ENCODE data around the gene THSD4. TPM values are rescaled to one million over a fixed set of nuclear protein-coding genes. Genes with fewer than 3 reads are reported as not detected.

THSD4 gene
- total RNA-seq, 2 donors from 2014 or later: 35.2 to 45.5 TPM

DNA sequence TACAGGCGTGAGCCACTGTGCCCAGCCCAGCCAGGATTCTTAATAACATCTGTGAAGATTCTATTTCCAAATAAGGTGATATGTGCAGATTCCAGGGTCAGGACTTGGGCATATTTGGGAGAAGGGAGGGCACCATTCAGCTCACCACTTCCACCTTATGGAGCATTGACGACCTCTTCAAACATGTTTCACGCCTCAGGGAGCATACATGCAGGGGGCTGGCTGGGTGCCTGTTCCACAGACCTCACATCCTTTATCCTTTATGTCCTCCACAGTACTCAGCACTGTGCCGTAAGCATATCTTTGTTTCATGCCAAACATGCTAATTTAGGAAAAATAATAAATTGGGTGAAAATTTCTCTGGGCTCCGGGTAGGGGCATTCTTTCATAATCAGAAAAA lies 229.0 kb downstream of the THSD4 start:
- intact Hi-C loops (cut with DNase I, micrococcal nuclease): no loop called here
- ATAC-seq (no peak), DNase-seq (no peak)

DNA sequence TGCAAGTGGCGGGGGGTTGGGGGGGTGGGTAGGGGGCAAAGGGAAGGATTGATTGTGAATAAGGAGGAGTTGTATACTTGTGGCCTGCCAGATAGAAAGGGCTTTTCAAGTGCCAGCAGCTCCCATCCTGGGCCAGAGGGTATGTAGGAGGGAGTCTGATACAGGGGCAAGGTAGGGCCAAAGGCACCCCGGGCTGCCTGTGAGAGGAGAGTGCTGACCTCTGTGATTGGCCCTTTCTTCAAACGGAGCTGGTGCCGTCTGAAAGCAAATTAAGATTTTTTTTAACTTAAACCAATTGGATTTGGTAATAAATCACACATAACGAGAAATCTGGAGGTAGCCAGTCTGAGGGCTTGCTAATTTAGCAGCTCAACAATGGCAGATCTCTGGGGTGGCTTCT lies 229.9 kb downstream of the THSD4 start:
- DNase-seq: no peak
- ATAC-seq: no peak
- intact Hi-C loops (cut with DNase I, micrococcal nuclease): no loop called here

DNA sequence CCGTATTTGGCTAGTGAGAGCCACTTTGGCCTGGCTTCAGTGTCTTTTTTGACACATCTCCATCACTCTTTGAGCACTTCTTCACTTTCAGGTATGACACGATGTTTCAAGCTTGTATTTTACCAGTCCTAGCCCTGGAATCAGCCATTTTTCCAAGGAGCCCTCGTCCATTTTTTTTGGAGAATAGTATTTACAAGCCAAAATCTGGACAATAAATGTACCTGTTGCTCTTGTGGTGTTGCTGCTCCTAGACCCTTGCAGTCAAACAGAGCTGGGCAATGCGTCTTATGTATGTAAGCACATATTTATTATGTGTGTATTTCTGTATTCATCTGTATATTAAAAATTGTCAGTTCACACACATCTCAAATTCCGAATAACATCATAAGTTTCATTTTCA lies 231.2 kb downstream of the THSD4 start:
- ATAC-seq: no peak
- DNase-seq: no peak
- intact Hi-C loops (cut with DNase I, micrococcal nuclease): no loop called here

DNA sequence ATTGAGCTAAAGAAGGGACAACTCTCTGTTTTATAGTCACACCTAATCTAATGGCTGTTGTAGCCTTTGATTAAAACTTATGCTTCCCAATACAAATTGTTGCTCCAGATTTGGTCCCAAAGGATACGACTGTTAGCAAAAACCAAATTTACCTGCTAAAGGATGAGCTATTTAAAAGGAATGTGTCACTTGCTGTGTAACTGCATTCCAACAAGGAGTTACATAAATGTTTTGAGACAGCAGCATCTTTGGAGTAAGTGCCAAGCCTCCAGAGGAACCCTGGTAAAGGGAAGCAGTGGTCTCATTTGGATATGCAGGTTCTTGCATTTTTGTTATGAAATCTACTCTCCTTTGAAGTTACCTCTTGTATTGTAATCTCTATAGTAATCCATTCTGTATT lies 233.3 kb downstream of the THSD4 start:
- ATAC-seq (no peak), DNase-seq (no peak)
- intact Hi-C loops (cut with DNase I, micrococcal nuclease): no loop called here

DNA sequence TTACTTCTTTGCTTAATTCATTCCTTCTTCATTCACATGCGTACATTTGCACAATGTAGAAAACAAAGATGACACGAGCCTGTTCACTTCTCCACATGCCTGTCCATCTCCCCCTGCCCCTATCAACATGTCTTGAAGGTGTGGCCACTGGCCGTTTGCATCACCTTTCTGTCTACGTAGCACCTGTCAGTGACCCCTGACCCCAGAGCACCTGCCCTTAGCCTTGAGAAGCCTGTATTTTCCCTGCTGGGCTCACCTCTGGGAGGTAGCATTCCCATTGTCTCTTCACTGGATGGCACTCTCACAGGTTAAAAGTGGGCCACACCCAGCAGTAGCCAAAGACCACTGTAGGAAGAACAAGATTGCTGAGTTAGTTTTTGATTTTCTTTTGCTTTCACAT lies 234.1 kb downstream of the THSD4 start:
- DNase-seq (no peak), ATAC-seq (no peak)
- intact Hi-C loops (cut with DNase I, micrococcal nuclease): no loop called here

DNA sequence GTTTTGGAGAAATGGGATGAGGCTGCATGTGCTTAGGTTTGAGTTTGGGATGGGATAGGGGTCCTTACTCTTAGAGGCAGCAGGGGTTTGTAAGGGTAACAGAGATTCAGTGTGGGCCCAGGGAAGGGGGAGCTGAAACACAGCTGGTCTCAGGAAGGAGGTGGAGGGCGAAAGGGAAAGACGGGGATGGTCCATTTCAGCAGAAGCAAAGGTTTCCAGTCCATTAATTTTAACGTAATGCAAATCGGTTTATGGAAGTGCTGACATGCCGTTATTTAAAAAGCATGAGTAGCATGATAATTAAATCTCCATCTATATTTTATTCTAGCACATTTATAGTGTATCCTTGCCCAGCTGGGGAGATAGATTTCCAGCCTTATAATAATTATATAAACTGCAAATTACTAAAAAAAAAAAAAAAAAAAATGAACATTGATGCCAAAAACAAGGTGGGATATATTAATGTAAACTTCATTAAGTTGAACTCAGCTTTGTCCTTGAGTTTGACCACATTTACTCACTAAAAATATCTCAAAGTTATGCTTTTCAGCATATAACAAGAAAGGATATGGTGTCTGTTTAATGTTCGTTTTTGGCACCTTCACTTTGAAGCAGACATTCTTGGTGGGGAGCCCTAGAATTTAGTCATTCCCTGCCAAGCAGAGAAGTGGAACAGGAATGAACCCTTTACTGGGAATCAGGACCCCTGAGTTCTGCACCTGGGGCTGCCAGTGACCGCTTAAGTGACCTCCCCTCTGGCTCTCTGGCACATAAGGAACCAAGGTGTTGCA lies 234.7 kb downstream of the THSD4 start:
- DNase-seq (no peak), ATAC-seq (no peak)
- intact Hi-C loops (cut with DNase I, micrococcal nuclease): no loop called here

DNA sequence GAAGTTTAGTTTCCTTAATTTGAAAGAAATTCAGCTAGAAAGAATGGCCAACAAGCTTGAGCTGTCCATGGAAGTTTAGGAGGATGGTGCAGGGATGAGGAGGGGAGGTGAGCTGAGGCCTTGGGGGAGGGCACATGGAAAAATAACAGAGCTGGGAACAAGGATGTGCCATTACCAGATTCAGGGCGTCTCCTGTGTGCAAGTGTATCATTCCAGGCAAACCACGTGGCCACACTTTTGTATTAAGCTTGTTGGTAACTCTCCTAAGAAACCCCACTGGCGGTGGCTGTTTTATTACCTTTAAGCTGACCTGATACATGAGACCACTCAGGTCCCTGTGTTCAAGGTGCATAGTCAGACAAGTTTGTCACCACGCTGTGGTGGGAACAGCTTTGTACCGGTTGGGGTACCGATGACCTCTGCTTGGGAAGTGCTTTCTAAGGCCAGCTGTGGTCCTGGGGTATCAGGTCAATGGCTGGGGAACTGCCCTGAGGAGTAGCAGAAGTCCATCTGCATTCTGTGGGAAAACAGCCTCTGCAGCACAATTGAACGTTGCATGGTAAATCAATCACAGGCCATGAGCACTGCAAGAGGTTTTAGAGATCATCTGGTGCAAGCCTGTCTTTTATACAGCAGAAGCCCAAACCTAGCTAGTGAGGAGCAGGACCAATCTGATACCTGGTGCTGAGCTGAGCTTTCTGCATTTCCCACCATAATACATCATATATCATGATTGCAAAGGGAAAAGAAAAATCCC lies 235.5 kb downstream of the THSD4 start:
- intact Hi-C loops (cut with DNase I, micrococcal nuclease): no loop called here
- DNase-seq (no peak), ATAC-seq (no peak)

DNA sequence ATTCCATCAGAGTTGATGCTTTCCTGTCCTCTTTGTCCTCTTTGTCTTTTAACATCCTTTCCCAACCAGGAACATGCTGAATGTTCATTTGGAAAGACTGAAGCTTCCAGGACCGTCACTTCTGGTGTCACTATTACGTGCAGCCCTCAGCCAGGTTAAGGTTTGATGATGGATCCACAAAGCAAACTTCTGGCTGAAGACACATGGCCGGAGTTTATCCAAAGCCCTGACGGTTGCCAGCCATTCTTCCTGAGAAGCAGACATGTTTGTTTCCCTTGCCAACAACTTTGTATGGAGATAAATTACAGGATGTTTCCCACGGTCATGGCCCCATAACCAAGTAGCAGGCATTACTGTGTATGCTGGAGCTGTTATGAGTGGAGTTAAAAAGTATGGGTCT lies 236.9 kb downstream of the THSD4 start:
- DNase-seq (no peak), ATAC-seq (no peak)
- intact Hi-C loops (cut with DNase I, micrococcal nuclease): no loop called here

DNA sequence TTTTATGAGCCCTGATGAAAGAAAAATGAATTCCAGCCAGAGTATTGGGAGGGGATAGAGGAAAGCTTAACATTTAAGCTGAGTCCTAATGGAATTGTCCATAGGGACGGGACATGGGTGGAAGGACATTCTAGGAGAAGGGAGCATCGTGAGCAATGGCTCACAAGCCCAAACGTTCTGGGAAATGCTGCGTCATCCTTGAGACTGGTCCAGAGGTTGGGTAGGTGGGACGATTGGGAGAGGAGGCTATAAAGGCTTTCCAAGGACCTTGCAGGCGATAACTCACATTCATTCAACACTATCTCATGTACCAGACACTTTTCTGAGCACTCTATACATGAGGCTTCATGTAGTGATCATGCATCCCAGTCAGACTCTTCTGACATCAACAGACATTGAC lies 237.5 kb downstream of the THSD4 start:
- intact Hi-C loops (cut with DNase I, micrococcal nuclease): no loop called here

DNA sequence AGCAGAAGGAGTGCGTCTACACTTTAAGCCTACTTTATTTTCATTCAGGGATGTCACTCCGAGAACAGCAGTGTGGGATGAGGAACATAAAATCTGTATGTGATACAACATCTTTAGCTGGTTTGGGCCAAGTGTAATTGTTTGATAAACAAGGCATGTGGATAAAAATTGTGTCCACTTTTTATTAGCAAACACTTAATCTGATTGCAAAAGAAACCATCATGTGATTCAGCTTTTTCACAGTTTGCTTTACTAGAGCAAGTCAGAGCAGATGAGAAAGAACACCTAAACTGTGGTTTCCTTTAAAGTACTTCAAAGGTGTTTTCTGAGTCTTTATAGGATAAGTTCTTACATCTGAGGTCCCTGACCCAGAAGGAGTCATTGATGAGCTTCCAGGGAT lies 237.9 kb downstream of the THSD4 start:
- DNase-seq (no peak), ATAC-seq (no peak)
- intact Hi-C loops (cut with DNase I, micrococcal nuclease): no loop called here

More for the DNA sequence above, 237.5 kb downstream of the THSD4 start:
- no peak for ATAC-seq
- no peak for DNase-seq

DNA sequence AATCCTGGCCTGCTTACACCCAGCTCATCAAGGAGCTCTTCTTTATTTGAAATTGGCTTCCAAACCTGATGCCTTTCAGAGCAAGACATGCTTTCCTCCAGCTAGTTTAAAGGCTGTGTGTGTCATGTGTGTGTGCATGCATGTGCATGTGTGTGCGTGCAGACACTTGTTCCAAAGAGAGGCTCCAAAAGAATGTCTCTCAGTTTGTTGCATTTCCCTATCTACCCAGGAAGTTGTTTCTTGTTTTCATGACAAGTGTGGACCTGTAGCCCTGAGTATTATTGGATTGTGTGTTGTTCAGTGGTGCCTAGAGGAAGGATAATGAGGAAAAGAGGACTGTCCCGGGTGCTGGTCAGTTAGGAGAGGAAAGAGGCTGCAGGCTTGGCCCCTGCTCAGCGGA lies 240.0 kb downstream of the THSD4 start:
- intact Hi-C loops (cut with DNase I, micrococcal nuclease): no loop called here
- no peak for DNase-seq
- ATAC-seq: peak; percentile 42

DNA sequence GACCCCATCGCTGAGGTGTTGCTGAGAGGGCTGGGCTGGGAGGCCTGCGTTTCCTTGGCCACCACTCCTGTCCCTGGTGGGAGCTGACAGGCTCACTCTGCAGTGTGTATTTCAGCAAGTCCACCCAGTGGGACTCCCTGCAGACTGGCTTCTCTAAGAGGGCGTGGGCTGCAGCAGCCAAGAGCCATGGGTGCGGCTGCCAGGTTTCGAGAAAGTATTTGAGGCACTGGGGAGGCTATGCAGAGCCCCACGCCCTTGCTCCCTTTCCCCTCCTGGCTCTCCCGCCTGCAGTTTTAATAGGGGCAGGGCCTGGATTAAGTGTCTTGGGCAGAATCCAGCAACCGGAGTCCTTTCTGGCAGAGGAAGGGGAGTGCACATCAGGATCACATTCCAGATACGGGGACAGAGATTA lies 242.1 kb downstream of the THSD4 start:
- DNase-seq (peak; percentile 39 to 47), ATAC-seq (peak; percentile 84)
- intact Hi-C loops (cut with DNase I, micrococcal nuclease): no loop called here

DNA sequence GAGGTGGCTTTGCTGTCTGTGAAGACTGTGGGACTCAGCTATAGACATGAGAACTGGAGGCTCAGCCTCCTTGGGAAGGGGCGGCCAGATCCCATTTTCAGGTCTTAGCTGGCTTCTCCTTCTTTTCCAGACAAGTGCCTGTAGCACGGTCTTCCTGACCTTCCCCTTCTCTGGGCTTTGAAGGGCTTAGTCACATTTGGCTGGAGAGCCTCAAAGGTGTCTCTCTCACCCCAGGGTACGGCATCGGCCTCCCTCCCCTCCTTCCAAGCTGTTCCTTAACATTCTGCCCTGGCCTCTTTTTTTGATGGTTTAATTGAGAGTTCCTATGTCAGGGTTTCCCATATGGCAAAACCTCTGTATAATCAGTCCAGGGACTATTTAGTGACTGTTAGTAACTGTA lies 242.7 kb downstream of the THSD4 start:
- intact Hi-C loops (cut with DNase I, micrococcal nuclease): no loop called here
- DNase-seq (no peak), ATAC-seq (no peak)

DNA sequence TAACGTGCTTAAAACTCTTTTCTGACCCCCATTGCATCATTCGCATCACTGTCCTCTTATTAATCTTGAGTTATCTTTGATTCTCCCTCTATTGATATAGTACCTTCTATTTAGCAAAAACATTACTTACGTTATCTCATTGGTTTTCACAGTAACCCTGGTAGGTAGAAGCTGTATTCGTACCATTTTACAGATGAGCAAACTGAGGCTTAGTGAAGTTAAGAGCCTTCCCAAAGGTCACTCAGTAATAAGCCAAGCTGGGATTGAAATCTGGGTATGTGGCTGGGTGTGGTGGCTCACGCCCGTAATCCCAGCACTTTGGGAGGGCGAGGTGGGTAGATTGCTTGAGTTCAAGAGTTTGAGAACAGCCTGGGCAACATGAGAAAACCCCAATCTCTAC lies 244.0 kb downstream of the THSD4 start:
- intact Hi-C loops (cut with DNase I, micrococcal nuclease): no loop called here
- DNase-seq (no peak), ATAC-seq (no peak)

DNA sequence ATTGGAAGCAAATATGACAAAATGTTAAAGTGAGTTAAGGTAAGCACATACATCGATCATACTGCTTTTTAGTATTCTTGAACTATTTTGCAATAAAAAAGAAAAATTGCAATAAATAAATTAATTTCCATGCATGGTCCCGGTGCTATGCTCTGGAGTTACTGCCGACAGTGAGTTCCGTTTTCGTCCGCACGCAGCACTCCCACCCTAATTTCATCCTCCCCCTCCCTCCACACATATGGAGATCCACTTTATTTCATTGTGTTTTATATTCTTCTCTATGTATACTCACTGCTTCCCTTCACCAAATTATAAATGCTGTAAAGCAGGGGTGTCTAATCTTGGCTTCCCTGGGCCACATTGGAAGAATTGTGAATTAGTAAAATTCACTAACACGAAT lies 247.3 kb downstream of the THSD4 start:
- no peak for ATAC-seq

DNA sequence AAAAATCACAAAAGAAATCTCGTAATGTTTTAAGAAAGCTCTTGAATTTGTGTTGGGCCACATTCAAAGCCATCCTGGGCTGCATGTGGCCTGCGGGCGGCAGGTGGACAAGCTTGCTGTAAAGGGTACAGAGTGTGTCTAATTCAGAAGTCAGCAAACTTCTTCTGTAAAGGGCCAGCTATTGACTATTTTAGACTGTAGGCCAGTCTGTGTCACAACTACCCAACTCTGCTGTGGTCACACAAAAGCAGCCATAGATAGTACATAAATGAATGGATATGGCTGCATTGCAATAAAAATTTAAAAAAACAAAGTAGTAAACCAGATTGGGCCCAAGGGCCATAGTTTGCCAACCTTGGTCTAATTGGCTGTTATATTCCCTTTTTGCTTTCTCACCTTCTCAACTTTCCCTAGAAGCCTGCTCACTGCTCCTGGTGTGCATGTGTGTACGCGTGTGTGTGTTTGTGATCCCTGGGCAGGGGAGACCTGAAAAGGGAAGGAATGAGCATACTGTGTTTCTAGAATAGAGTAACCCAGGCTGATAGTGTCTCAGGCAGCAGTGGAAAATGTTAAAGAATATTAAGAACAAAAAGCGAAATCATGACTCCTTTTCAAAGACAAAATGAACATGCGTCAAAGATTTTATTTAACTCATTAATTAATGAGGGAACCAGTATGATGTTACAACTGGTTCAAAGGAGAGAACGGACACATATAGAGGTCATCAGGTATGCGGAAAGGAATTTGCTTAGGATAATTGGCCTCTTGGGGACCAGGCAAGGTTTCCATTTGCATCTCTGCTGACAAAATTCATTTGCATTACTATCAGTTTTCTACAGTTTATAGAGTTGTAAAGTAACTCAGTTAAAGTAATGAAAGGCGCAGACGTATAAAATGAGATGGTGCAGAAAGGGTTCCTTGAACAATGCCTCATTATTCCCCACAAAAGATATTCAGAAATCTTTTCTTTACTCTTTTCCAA lies 248.0 kb downstream of the THSD4 start:
- DNase-seq (no peak), ATAC-seq (peak; percentile 77)
- intact Hi-C loops (cut with DNase I, micrococcal nuclease): no loop called here

More for the DNA sequence above, 247.3 kb downstream of the THSD4 start:
- no peak for DNase-seq
- intact Hi-C loops (cut with DNase I, micrococcal nuclease): no loop called here

DNA sequence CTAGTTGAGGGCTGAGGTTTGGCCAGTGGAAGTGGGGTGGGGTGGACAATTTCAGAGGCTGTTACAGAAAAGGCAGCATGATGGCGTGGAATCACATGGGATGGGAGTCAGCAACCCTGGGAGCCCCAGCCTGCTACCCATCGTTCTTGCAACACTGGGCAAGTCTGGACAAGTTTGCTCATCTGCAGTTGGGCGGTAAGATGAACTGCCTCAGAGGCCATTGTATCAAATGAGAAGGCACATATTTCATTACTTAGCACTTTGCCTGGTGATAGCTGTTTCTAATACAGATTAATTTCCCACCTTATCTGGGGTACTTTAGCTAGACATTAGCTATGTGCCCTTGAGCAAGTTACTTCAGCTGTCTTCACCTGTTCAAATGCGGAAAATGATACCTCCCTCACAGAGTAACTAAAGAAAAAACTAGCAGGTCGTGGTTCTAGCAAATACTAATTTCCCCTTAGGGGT lies 248.9 kb downstream of the THSD4 start:
- no peak for DNase-seq
- peak; percentile 47 for ATAC-seq
- intact Hi-C loops (cut with DNase I, micrococcal nuclease): no loop called here

DNA sequence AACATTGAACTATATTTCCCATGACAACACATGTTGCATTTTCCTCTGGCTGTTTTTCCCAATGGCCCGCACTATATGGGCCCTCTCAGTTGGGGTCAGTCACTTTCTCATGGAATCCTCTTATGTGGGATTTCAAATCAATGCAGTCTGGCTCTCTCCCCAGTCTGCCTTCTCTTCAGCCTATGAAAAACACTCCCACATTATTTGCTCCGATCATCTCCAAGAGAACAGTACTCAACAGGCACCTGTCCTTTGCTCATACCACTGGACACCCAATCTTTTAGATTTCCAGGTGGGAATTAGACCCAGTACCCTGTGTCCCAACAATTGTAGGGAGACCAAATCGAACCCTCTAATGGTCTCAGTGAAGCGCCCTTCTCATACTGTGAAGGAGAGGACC lies 251.3 kb downstream of the THSD4 start:
- ATAC-seq (no peak), DNase-seq (no peak)
- intact Hi-C loops (cut with DNase I, micrococcal nuclease): no loop called here

DNA sequence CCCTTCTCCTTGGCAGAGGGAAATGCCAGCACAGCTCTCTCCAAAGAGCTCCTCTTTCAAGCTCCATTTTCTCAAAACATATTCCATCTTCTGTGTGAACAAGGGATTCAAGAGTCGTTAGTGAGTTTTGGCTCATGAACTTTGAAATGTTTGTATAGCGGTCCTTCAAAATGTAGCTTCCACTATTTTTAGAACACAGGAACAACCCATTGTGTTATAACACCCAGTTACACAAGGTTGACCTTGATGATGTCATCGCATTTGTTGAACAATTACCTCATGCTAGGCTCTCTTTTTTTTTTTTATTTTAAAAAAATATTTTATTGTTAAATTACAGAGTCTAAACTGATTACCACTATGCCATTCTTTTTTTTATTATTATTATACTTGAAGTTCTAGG lies 251.7 kb downstream of the THSD4 start:
- intact Hi-C loops (cut with DNase I, micrococcal nuclease): no loop called here
- no peak for DNase-seq
- ATAC-seq: peak; percentile 72

Measured in left colon (tissue), 2 donors.